Measurements from ENCODE around the gene PIP4K2A. TPM values are rescaled to one million over a fixed set of nuclear protein-coding genes. Genes with fewer than 3 reads are reported as not detected.

PIP4K2A gene
- total RNA-seq: 12.3 and 13.4 TPM in 2 replicates

GRCh38 chr10:22714479-22715289 is at the start of gene PIP4K2A:
PIP4K2A (minus strand) TSS chr10:22714578; CDS start chr10:22714326, 252 bp downstream.

Other genes starting within 250 kb of the PIP4K2A start
- gene ARMC3, start 213.5 kb upstream of the PIP4K2A start, total RNA-seq: not detected in 2 replicates